Progenitor cell of endocrine pancreas (in vitro differentiated cells): ENCODE measurements around the gene FLRT3. TPM values are rescaled to one million over a fixed set of nuclear protein-coding genes. Genes with fewer than 3 reads are reported as not detected.

Experiments used
- DNase-seq: peaks from one replicate; pipeline ENCODE4 v3.0.0; 2021; ENCODE audit warnings: low spot score; ENCODE audit not compliant: unreplicated experiment
- H3K27ac Mint-ChIP-seq: 2 replicates; pipeline ENCODE4 v1.8.0; 2021; ENCODE audit warnings: mild to moderate bottlenecking, moderate library complexity, mixed read lengths
- H3K27me3 Mint-ChIP-seq: 2 replicates; pipeline ENCODE4 v1.8.0; 2021; ENCODE audit warnings: mixed read lengths
- H3K36me3 Mint-ChIP-seq: 2 replicates; pipeline ENCODE4 v1.8.0; 2022; ENCODE audit warnings: mixed read lengths; ENCODE audit not compliant: insufficient read depth
- H3K4me1 Mint-ChIP-seq: 2 replicates; pipeline ENCODE4 v1.8.0; 2021; ENCODE audit warnings: low read depth, mixed read lengths
- H3K4me3 Mint-ChIP-seq: 2 replicates; pipeline ENCODE4 v1.8.0; 2021; ENCODE audit warnings: low read depth, mild to moderate bottlenecking, moderate library complexity, mixed read lengths
- H3K9me3 Mint-ChIP-seq: 2 replicates; pipeline ENCODE4 v1.8.0; 2021; ENCODE audit warnings: low read depth, mixed read lengths
- CTCF ChIP-seq: fragments of 200-600 bp; sonication (generic); IDR thresholded peaks from one replicate; pipeline ENCODE4 v1.5.0; 2021; ENCODE audit warnings: antibody characterized with exemption, mild to moderate bottlenecking; ENCODE audit not compliant: unreplicated experiment
- total RNA-seq: library from RNA; stranded (reverse); gene quantifications from 2 replicates; pipeline ENCODE4 v1.2.1, GENCODE V29; 2021

Gene FLRT3
- total RNA-seq, 1 donor from 2014 or later: 62.4 TPM

- Mint-ChIP-seq H3K27me3 (peaks cover 3% of the 10 kb centered on the region), H3K27ac (no peak overlapping the region), H3K4me1 (peaks cover 9% of the 10 kb centered on the region), H3K4me3 (no peak overlapping the region), H3K9me3 (peaks cover 2% of the 10 kb centered on the region), H3K36me3 (no peaks in the 10 kb centered on the region)
- TF ChIP-seq CTCF: no peak
- DNase-seq: no peak
Measured at GRCh38 chr20:14307956-14308355, 29.5 kb downstream of the FLRT3 start.

GRCh38 chr20:14304472-14304871, 32.9 kb downstream of the FLRT3 start:
- DNase-seq: no peak
- Mint-ChIP-seq H3K27me3 (peaks cover 3% of the 10 kb centered on the region), H3K9me3 (peaks cover 2% of the 10 kb centered on the region), H3K4me3 (no peak overlapping the region), H3K36me3 (no peaks in the 10 kb centered on the region), H3K4me1 (peaks cover 4% of the 10 kb centered on the region), H3K27ac (no peak overlapping the region)
- no peak for TF ChIP-seq CTCF

GRCh38 chr20:14303651-14304050, 33.8 kb downstream of the FLRT3 start:
- no peaks in the 10 kb centered on the region for H3K36me3 Mint-ChIP-seq
- H3K27me3 Mint-ChIP-seq: peaks cover 3% of the 10 kb centered on the region
- peaks cover 4% of the 10 kb centered on the region for H3K4me1 Mint-ChIP-seq
- H3K9me3 Mint-ChIP-seq: peaks cover 2% of the 10 kb centered on the region
- no peak for DNase-seq
- no peak overlapping the region for H3K27ac Mint-ChIP-seq
- no peak overlapping the region for H3K4me3 Mint-ChIP-seq
- no peak for TF ChIP-seq CTCF

- Mint-ChIP-seq H3K27me3 (no peaks in the 10 kb centered on the region), H3K36me3 (no peaks in the 10 kb centered on the region), H3K27ac (no peak overlapping the region), H3K4me3 (no peak overlapping the region), H3K9me3 (no peaks in the 10 kb centered on the region), H3K4me1 (peaks cover 4% of the 10 kb centered on the region)
- no peak for DNase-seq
- no peak for TF ChIP-seq CTCF
Measured at GRCh38 chr20:14303106-14303505, 34.3 kb downstream of the FLRT3 start.

GRCh38 chr20:14299831-14300230, 37.6 kb downstream of the FLRT3 start:
- TF ChIP-seq CTCF: no peak
- Mint-ChIP-seq H3K9me3 (no peaks in the 10 kb centered on the region), H3K27ac (no peak overlapping the region), H3K36me3 (no peaks in the 10 kb centered on the region), H3K27me3 (no peaks in the 10 kb centered on the region), H3K4me3 (no peak overlapping the region), H3K4me1 (peaks cover 9% of the 10 kb centered on the region)
- no peak for DNase-seq
